GM19043 (cell line): Measurements from ENCODE around the gene ARPC5L.
"Not testable (repeated sequence)": the region's sequence is repeated elsewhere in the genome, so short reads cannot be mapped to it uniquely, and the experiment has no call there.

Experiments
- ATAC-seq: cut with Tn5 transposase; IDR thresholded peaks from one replicate; pipeline ENCODE4 v1.9.1; 2021; ENCODE audit warnings: low read depth; ENCODE audit not compliant: unreplicated experiment

Gene ARPC5L

DNA sequence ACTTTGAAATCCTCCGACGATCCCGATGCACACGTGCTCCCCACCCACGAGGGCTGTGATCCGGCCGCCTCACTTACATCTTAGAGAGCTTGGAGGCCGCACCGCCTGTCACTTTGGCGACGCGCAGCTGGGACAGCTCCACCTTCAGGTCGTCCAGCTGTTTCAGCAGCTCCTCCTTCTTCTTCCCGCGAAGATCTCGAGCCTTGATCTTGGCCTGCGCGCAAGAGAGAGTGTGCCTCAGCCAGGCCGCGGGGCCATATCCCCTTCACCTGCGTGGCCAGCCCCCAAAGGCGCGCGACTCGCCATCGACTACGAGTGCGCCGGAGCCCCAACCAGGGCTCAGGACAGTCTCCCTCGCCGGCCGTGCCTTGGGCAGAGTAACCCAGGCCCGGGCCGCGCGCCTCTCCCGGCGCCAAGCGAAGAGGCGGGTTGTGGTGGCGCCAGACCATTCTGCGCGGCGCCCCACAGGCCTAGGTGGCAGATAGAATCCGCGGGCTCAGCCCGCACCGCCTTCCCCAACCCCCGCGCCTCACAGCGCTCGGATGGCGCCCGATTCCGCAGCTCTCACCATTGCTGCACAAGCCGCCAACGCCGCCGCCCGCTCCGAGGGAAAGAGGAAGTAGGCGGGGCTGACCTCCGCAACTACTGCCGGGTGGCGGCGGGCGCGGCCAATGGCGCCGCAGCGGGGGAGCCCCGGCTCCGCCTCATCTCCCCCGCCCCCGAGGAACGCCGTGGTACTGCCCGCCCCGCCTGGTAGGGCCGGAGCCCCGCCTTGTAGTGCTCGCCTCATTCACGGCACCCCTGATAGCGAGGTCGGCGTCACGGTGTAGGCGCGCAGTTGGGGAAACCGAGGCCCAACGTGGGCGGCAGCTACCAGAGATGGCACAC is at the start of gene ARPC5L, which contains the start of gene RPL35:
Gene ARPC5L, plus strand, starts transcription at position 789 of the 888 bp plus-strand sequence. CDS start 7,161 bp downstream, outside the sequence.
Gene RPL35, minus strand, starts transcription at position 616 of the 888 bp plus-strand sequence. Its CDS starts 45 bp downstream, at position 571.
- ATAC-seq = peak; percentile 77

GRCh38 chr9:124812441-124812876 is 49.5 kb upstream of the ARPC5L start:
- ATAC-seq = no peak

DNA sequence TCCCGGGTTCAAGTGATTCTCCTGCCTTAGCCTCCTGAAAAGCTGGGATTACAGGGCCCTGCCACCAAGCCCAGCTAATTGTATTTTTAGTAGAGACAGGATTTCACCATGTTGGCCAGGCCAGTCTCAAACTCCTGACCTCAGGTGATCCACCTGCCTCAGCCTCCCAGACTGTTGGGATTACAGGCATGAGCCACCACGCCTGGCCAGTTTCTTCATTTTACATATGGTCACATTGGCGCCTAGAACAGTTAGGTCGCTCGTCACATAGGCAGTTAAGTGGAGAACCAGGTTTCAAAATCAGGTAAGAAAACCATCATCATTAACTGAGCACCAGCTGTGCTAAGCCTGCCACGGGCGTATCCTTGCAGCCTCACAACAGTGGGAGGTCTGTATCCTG is 48.9 kb upstream of the ARPC5L start:
- no peak for ATAC-seq

DNA sequence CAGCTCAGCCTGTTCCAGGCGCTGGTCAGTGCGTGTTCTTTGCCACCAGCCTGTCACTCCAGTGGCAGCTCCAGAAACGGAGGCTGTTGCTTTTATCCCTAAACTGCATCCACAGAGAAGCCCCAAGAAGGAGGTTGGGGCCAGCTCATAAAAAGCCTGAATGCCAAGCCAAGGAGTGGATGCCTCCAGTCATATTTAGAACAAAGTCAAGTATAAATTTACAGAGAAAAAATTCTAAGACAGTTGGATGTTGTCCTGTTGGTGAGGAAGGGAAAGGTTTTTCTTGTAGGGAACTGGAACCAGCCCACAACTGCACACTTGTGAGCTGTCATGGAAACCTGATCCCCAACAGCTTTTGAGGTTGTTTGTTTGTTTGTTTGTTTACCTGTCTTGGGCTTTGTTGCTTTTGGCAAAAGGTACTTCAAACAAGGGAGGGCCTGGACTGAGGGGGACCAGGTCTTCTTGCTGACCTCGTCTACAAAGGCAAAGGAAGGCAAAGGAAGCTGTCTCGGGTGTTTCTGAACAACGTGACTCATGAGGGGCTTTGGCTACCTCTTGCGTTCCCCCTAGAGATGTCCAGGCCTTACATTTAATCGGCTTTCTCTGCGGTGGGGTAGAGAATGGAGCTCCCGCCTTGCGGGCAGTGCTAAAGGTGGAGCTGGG is 48.3 kb upstream of the ARPC5L start:
- ATAC-seq = no peak

DNA sequence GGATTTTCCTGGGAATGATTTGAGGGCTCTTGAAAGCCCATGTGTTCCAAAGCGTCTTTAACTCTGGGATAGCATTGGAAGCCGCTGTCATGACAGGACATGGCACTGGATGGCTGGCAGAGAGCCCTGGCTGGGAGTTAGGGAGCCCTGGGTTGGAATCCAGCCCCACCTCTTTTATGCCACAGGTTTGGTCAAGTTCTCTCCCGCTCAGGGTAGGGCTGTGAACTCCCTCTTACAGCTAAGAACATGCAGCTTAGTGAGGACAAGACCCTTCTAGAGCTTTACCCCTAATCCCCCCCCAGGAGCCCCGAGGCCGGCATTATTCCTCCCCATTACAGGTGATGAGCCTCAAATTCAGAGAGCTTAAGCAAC is 47.8 kb upstream of the ARPC5L start:
- no peak for ATAC-seq

DNA sequence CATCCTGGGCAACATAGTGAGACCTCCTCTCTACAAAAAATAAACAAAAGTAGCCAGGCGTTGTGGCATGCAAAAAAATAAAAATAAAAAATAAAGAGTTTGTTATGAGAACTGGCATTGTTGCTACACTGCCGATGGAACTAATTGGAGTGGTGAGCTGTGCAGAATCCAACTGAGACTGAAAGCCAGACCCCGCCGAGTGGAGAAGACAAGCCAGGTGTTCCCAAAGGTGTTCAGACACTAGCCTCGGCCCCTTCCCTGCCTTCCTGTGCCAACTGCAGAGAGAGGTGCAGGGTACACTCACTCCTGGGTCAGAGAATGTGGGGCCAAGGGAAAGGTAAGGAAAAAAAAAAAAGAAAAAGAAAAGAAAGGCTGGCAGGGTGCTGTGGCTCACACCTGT is 46.3 kb upstream of the ARPC5L start:
- ATAC-seq = no peak

- ATAC-seq = no peak
Observed at GRCh38 chr9:124818431-124819281, 43.3 kb upstream of the ARPC5L start.

- ATAC-seq = no peak
Observed at GRCh38 chr9:124820698-124821623, 41.0 kb upstream of the ARPC5L start.

DNA sequence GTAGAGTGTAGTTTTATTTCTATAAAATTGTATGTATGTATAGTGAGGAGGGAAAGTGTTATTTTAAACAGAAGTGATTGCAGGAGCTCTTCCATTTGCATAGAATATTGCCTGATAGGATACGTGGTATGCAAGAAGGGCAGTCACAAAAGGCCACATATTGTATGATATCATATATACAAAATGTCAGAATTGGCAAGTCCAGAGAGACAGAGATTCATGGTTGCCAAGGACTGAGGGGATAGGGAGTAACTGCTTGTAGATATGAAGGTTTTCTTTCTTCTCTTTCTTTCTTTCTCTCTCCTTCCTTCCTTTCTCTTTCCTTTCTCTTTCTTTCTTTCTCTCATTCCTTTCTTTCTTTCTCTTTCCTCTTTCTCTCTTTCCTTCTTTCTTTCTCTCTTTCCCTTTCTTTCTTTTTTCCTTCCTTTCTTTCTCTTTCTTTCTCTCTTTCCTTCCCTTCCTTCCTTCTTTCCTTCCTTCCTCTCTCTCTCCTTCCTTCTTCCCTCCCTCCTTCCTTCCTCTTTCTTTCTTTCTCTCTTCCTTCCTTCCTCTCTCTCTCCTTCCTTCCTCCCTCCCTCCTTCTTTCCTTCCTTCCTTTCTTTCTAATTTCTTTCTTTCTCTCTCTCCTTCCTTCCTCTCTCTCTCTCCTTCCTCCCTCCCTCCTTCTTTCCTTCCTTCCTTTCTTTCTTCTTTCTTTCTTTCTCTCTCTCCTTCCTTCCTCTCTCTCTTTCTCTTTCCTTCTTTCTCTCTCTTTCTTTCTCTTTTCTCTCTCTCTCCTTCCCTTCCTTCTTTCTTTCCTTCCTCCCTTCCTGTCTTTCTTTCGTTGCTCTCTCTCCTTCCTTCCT is 33.2 kb upstream of the ARPC5L start:
- no peak for ATAC-seq

GRCh38 chr9:124829334-124829669 is 32.6 kb upstream of the ARPC5L start:
- no peak for ATAC-seq

- ATAC-seq = no peak
Observed at GRCh38 chr9:124830593-124830992, 31.3 kb upstream of the ARPC5L start.

GRCh38 chr9:124831642-124832364 is 30.1 kb upstream of the ARPC5L start:
- ATAC-seq = no peak

DNA sequence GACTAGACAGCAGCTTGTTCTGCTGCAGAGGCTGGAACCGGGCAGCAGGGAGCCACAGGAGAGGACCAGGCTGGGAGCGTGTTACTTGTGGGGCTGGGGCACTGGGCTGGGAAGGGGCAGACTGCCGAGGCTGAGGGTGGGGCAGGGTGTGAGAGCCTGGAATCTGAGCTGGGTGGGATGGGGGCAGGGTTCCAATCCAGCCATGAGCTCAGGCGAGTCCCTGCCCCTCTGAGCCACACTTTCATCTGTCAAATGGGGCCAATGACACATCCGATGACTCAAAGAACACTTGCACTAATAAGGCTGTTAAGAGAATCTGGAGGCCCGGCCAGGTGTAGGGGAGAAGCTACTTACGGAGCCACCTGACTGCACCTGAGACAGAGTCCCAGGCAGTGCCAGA is 27.3 kb upstream of the ARPC5L start:
- ATAC-seq = no peak

DNA sequence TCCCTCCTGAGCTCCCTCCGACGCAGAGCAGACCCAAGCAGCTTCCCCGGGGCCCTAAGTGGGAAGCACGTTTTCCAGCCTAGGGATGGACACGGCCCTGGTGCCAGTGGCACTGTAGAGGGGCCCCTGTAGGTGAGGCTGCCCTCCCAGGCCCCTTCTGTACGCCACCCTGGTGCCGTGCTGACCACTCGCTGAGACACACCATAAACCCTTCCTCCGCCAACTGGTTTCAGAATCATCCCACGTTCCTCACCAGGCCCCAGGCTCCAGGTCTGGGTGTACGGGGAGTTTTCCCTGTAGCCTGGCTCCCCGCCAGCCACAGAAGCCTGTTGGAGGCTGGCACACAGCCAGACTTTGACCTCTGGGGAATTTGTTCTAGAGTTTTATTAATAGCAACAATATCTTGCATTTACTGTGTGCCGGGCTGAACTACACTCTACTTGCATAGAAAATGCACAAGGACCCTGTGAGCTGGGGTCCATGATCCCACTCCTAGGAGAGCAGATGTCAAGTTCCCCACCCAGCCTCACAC is 26.8 kb upstream of the ARPC5L start:
- ATAC-seq = no peak

- ATAC-seq = not testable (repeated sequence)
Observed at GRCh38 chr9:124838132-124838531, 23.8 kb upstream of the ARPC5L start.

DNA sequence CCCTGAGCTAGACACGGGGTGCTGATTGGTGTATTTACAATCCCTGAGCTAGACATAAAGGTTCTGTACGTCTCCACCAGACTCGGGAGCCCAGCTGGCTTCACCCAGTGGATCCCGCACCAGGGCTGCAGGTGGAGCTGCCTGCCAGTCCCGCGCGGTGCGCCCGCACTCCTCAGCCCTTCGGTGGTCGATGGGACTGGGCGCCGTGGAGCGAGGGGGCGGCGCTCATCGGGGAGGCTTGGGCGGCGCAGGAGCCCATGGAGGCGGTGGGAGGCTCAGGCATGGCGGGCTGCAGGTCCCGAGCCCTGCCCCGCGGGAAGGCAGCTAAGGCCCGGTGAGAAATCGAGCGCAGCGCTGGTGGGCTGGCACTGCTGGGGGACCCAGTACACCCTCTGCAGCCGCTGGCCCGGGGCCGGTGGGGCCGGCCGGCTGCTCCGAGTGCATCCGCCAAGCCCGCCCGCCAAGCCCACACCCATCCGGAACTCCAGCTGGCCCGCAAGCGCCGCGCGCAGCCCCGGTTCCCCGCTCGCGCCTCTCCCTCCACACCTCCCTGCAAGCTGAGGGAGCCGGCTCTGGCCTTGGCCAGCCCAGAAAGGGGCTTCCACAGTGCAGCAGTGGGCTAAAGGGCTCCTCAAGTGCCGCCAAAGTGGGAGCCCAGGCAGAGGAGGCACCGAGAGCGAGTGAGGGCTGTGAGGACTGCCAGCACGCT is 23.2 kb upstream of the ARPC5L start:
- ATAC-seq = not testable (repeated sequence)

DNA sequence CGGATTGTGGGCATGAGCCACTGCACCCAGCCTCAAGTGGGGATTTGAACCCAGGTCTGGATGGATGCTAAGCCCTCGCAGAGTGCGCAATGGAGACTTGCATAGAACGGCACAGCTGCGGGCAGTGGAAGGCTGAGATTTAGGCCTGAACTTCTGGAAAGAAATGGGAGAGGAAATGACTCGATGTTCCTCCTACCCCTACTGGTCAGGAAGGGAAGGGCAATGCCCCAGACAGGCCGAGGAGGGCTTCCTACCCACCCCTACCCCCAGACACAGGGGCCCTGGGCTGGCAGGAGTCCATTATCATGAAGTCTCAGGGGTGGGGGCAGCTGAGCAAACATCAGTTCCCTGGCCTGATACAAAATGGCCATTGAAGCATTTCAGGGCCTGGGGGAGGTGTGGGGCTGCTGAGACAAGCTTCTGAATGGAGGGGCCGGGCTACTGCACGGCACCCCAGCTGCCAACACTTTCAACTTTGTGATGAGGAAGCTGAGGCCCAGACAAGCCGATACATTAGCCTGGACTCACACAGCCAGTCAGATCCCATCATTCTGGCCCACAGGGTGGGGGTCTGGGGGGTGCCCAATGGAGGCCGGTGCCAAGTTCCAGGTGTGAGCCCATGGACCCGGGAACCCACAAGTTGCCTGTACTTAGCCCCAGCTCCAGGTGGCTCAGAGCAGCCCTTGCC is 22.2 kb upstream of the ARPC5L start:
- no peak for ATAC-seq
